ENCODE data around the gene PCDHB5. TPM values are rescaled to one million over a fixed set of nuclear protein-coding genes. Genes with fewer than 3 reads are reported as not detected.

The PCDHB5 gene
- total and polyA plus RNA-seq, 2 of the 13 experiments (the other 11 are each of a cell fraction or from before 2014, with no cell fraction given) = 0.07 to 0.08 TPM

DNA sequence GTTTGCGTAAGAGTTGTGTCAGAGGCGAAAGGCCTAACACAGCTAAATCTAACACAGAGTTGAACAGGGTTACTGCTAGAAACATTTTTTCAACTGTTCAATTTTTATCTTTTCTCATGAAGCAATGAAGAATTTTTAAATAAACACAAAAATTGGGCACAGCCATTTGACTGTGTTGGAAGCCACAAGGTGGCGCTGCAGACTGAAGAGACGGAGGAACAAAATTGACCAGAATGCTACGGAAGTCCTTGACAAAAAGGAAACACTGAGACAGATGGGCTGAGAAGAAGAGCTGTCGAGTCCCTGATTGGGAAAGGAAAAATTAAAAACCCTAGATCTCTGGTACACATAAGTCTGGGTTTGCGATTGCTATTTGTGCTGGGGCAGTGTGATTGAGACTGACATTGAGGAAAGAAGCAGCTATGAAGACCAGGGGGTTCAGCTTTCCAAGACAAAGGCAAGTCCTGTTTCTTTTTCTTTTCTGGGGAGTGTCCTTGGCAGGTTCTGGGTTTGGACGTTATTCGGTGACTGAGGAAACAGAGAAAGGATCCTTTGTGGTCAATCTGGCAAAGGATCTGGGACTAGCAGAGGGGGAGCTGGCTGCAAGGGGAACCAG, 52.0 kb downstream of the PCDHB5 start, which contains the start of gene PCDHB9 (continued):
- TF ChIP-seq, protein P1, sequence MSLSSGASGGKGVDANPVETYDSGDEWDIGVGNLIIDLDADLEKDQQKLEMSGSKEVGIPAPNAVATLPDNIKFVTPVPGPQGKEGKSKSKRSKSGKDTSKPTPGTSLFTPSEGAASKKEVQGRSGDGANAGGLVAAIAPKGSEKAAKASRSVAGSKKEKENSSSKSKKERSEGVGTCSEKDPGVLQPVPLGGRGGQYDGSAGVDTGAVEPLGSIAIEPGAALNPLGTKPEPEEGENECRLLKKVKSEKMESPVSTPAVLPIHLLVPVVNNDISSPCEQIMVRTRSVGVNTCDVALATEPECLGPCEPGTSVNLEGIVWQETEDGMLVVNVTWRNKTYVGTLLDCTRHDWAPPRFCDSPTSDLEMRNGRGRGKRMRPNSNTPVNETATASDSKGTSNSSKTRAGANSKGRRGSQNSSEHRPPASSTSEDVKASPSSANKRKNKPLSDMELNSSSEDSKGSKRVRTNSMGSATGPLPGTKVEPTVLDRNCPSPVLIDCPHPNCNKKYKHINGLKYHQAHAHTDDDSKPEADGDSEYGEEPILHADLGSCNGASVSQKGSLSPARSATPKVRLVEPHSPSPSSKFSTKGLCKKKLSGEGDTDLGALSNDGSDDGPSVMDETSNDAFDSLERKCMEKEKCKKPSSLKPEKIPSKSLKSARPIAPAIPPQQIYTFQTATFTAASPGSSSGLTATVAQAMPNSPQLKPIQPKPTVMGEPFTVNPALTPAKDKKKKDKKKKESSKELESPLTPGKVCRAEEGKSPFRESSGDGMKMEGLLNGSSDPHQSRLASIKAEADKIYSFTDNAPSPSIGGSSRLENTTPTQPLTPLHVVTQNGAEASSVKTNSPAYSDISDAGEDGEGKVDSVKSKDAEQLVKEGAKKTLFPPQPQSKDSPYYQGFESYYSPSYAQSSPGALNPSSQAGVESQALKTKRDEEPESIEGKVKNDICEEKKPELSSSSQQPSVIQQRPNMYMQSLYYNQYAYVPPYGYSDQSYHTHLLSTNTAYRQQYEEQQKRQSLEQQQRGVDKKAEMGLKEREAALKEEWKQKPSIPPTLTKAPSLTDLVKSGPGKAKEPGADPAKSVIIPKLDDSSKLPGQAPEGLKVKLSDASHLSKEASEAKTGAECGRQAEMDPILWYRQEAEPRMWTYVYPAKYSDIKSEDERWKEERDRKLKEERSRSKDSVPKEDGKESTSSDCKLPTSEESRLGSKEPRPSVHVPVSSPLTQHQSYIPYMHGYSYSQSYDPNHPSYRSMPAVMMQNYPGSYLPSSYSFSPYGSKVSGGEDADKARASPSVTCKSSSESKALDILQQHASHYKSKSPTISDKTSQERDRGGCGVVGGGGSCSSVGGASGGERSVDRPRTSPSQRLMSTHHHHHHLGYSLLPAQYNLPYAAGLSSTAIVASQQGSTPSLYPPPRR (CRISPR knock-in tag; IDR thresholded peaks at IDR 0.05; ENCODE audit: borderline replicate concordance) = no peak
- TF ChIP-seq, protein P2, sequence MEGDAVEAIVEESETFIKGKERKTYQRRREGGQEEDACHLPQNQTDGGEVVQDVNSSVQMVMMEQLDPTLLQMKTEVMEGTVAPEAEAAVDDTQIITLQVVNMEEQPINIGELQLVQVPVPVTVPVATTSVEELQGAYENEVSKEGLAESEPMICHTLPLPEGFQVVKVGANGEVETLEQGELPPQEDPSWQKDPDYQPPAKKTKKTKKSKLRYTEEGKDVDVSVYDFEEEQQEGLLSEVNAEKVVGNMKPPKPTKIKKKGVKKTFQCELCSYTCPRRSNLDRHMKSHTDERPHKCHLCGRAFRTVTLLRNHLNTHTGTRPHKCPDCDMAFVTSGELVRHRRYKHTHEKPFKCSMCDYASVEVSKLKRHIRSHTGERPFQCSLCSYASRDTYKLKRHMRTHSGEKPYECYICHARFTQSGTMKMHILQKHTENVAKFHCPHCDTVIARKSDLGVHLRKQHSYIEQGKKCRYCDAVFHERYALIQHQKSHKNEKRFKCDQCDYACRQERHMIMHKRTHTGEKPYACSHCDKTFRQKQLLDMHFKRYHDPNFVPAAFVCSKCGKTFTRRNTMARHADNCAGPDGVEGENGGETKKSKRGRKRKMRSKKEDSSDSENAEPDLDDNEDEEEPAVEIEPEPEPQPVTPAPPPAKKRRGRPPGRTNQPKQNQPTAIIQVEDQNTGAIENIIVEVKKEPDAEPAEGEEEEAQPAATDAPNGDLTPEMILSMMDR (CRISPR knock-in tag; IDR thresholded peaks at IDR 0.05) = peak; percentile 57
- peak; percentile 12; the same call in 1 of the 2 replicates for TF ChIP-seq ELF1 (CRISPR knock-in tag; IDR thresholded peaks at IDR 0.05)
- no peak for TF ChIP-seq ZNF234 (CRISPR knock-in tag; conservative IDR thresholded peaks at IDR 0.05)
- TF ChIP-seq ZNF761 (CRISPR knock-in tag; conservative IDR thresholded peaks at IDR 0.05) = no peak
- no peak for TF ChIP-seq NPAS2 (CRISPR knock-in tag; IDR thresholded peaks at IDR 0.05; ENCODE audit: borderline replicate concordance)

Other genes starting within 250 kb of the PCDHB5 start
- 0.04 TPM in 1 of 2 replicates, not detected in the other for gene PCDHAC1, start 208.9 kb upstream of the PCDHB5 start, total RNA-seq (2016; rRNA removed; fragmentation: Illumina TruSeq; extraction: Trizol)
- gene PCDHAC1, start 208.9 kb upstream of the PCDHB5 start, polyA plus RNA-seq (2011; rRNA removed) = 0.03 TPM in 1 of 2 replicates, not detected in the other
- gene PCDHAC2, start 168.7 kb upstream of the PCDHB5 start, total RNA-seq (2016; rRNA removed; fragmentation: Illumina TruSeq; extraction: Trizol) = not detected in 2 replicates
- not detected in 2 replicates for gene PCDHAC2, start 168.7 kb upstream of the PCDHB5 start, polyA plus RNA-seq (2011; rRNA removed)
- gene PCDHB1, start 83.8 kb upstream of the PCDHB5 start, total RNA-seq (2016; rRNA removed; fragmentation: Illumina TruSeq; extraction: Trizol) = not detected in 2 replicates
- not detected in 2 replicates for gene PCDHB1, start 83.8 kb upstream of the PCDHB5 start, polyA plus RNA-seq (2011; rRNA removed)
- 3.6 and 7.1 TPM in 2 replicates for gene PCDHB2, start 40.6 kb upstream of the PCDHB5 start, total RNA-seq (2016; rRNA removed; fragmentation: Illumina TruSeq; extraction: Trizol)
- 7.5 and 8.1 TPM in 2 replicates for gene PCDHB2, start 40.6 kb upstream of the PCDHB5 start, polyA plus RNA-seq (2011; rRNA removed)
- 0.27 and 0.29 TPM in 2 replicates for gene PCDHB3, start 34.7 kb upstream of the PCDHB5 start, total RNA-seq (2016; rRNA removed; fragmentation: Illumina TruSeq; extraction: Trizol)
- gene PCDHB3, start 34.7 kb upstream of the PCDHB5 start, polyA plus RNA-seq (2011; rRNA removed) = 0.25 and 0.31 TPM in 2 replicates
- 0.13 TPM in 1 of 2 replicates, not detected in the other for gene PCDHB4, start 13.4 kb upstream of the PCDHB5 start, total RNA-seq (2016; rRNA removed; fragmentation: Illumina TruSeq; extraction: Trizol)
- gene PCDHB4, start 13.4 kb upstream of the PCDHB5 start, polyA plus RNA-seq (2011; rRNA removed) = 0.08 and 0.13 TPM in 2 replicates
- gene PCDHB6, start 14.9 kb downstream of the PCDHB5 start, total RNA-seq (2016; rRNA removed; fragmentation: Illumina TruSeq; extraction: Trizol) = 0.04 TPM in 1 of 2 replicates, not detected in the other
- 0.01 TPM in 1 of 2 replicates, not detected in the other for gene PCDHB6, start 14.9 kb downstream of the PCDHB5 start, polyA plus RNA-seq (2011; rRNA removed)
- gene PCDHB7, start 37.4 kb downstream of the PCDHB5 start, total RNA-seq (2016; rRNA removed; fragmentation: Illumina TruSeq; extraction: Trizol) = 0.02 TPM in 1 of 2 replicates, not detected in the other
- gene PCDHB7, start 37.4 kb downstream of the PCDHB5 start, polyA plus RNA-seq (2011; rRNA removed) = 0.03 TPM in 1 of 2 replicates, not detected in the other
- 0.34 and 0.82 TPM in 2 replicates for gene PCDHB8, start 42.6 kb downstream of the PCDHB5 start, total RNA-seq (2016; rRNA removed; fragmentation: Illumina TruSeq; extraction: Trizol)
- gene PCDHB8, start 42.6 kb downstream of the PCDHB5 start, polyA plus RNA-seq (2011; rRNA removed) = 0.26 and 0.33 TPM in 2 replicates
- gene PCDHB16, start 47.2 kb downstream of the PCDHB5 start, total RNA-seq (2016; rRNA removed; fragmentation: Illumina TruSeq; extraction: Trizol) = 0.41 and 0.60 TPM in 2 replicates
- 0.66 and 0.89 TPM in 2 replicates for gene PCDHB16, start 47.2 kb downstream of the PCDHB5 start, polyA plus RNA-seq (2011; rRNA removed)
- gene PCDHB9, start 52.0 kb downstream of the PCDHB5 start, total RNA-seq (2016; rRNA removed; fragmentation: Illumina TruSeq; extraction: Trizol) = 0.18 TPM in 1 of 2 replicates, not detected in the other
- 0.17 and 0.33 TPM in 2 replicates for gene PCDHB9, start 52.0 kb downstream of the PCDHB5 start, polyA plus RNA-seq (2011; rRNA removed)
- gene PCDHB10, start 57.1 kb downstream of the PCDHB5 start, total RNA-seq (2016; rRNA removed; fragmentation: Illumina TruSeq; extraction: Trizol) = not detected in 2 replicates
- gene PCDHB10, start 57.1 kb downstream of the PCDHB5 start, polyA plus RNA-seq (2011; rRNA removed) = 0.05 and 0.09 TPM in 2 replicates
- 0.07 TPM in 1 of 2 replicates, not detected in the other for gene PCDHB11, start 64.4 kb downstream of the PCDHB5 start, total RNA-seq (2016; rRNA removed; fragmentation: Illumina TruSeq; extraction: Trizol)
- not detected in 2 replicates for gene PCDHB11, start 64.4 kb downstream of the PCDHB5 start, polyA plus RNA-seq (2011; rRNA removed)
- 0.04 TPM in 1 of 2 replicates, not detected in the other for gene PCDHB12, start 73.5 kb downstream of the PCDHB5 start, total RNA-seq (2016; rRNA removed; fragmentation: Illumina TruSeq; extraction: Trizol)
- 0.03 TPM in 2 replicates for gene PCDHB12, start 73.5 kb downstream of the PCDHB5 start, polyA plus RNA-seq (2011; rRNA removed)
- 0.52 and 0.80 TPM in 2 replicates for gene PCDHB13, start 78.7 kb downstream of the PCDHB5 start, total RNA-seq (2016; rRNA removed; fragmentation: Illumina TruSeq; extraction: Trizol)
- 0.57 and 0.63 TPM in 2 replicates for gene PCDHB13, start 78.7 kb downstream of the PCDHB5 start, polyA plus RNA-seq (2011; rRNA removed)
- gene PCDHB14, start 88.1 kb downstream of the PCDHB5 start, total RNA-seq (2016; rRNA removed; fragmentation: Illumina TruSeq; extraction: Trizol) = 0.32 and 0.40 TPM in 2 replicates
- 0.37 and 0.73 TPM in 2 replicates for gene PCDHB14, start 88.1 kb downstream of the PCDHB5 start, polyA plus RNA-seq (2011; rRNA removed)
- gene PCDHB15, start 110.2 kb downstream of the PCDHB5 start, total RNA-seq (2016; rRNA removed; fragmentation: Illumina TruSeq; extraction: Trizol) = 0.22 and 0.27 TPM in 2 replicates
- 0.26 and 0.48 TPM in 2 replicates for gene PCDHB15, start 110.2 kb downstream of the PCDHB5 start, polyA plus RNA-seq (2011; rRNA removed)
- 0.13 TPM in 1 of 2 replicates, not detected in the other for gene SLC25A2, start 168.8 kb downstream of the PCDHB5 start, total RNA-seq (2016; rRNA removed; fragmentation: Illumina TruSeq; extraction: Trizol)
- not detected in 2 replicates for gene SLC25A2, start 168.8 kb downstream of the PCDHB5 start, polyA plus RNA-seq (2011; rRNA removed)
- 61.5 and 96.6 TPM in 2 replicates for gene TAF7, start 185.6 kb downstream of the PCDHB5 start, total RNA-seq (2016; rRNA removed; fragmentation: Illumina TruSeq; extraction: Trizol)
- gene TAF7, start 185.6 kb downstream of the PCDHB5 start, polyA plus RNA-seq (2011; rRNA removed) = 36.5 and 41.6 TPM in 2 replicates
- 0.04 and 0.31 TPM in 2 replicates for gene PCDHGA1, start 195.3 kb downstream of the PCDHB5 start, total RNA-seq (2016; rRNA removed; fragmentation: Illumina TruSeq; extraction: Trizol)
- gene PCDHGA1, start 195.3 kb downstream of the PCDHB5 start, polyA plus RNA-seq (2011; rRNA removed) = 0.40 TPM in 2 replicates
- 0.04 TPM in 1 of 2 replicates, not detected in the other for gene PCDHGA2, start 203.6 kb downstream of the PCDHB5 start, total RNA-seq (2016; rRNA removed; fragmentation: Illumina TruSeq; extraction: Trizol)
- 0.09 and 0.11 TPM in 2 replicates for gene PCDHGA2, start 203.6 kb downstream of the PCDHB5 start, polyA plus RNA-seq (2011; rRNA removed)
- gene PCDHGA3, start 208.6 kb downstream of the PCDHB5 start, total RNA-seq (2016; rRNA removed; fragmentation: Illumina TruSeq; extraction: Trizol) = not detected in 2 replicates
- gene PCDHGA3, start 208.6 kb downstream of the PCDHB5 start, polyA plus RNA-seq (2011; rRNA removed) = 0.03 and 0.05 TPM in 2 replicates
- 0.95 and 2.6 TPM in 2 replicates for gene PCDHGB1, start 214.9 kb downstream of the PCDHB5 start, total RNA-seq (2016; rRNA removed; fragmentation: Illumina TruSeq; extraction: Trizol)
- 0.95 and 1.0 TPM in 2 replicates for gene PCDHGB1, start 214.9 kb downstream of the PCDHB5 start, polyA plus RNA-seq (2011; rRNA removed)
- 0.15 and 0.58 TPM in 2 replicates for gene PCDHGA4, start 219.8 kb downstream of the PCDHB5 start, total RNA-seq (2016; rRNA removed; fragmentation: Illumina TruSeq; extraction: Trizol)
- 0.39 and 0.49 TPM in 2 replicates for gene PCDHGA4, start 219.8 kb downstream of the PCDHB5 start, polyA plus RNA-seq (2011; rRNA removed)
- gene PCDHGB2, start 224.8 kb downstream of the PCDHB5 start, total RNA-seq (2016; rRNA removed; fragmentation: Illumina TruSeq; extraction: Trizol) = 0.64 and 0.77 TPM in 2 replicates
- 0.80 and 0.82 TPM in 2 replicates for gene PCDHGB2, start 224.8 kb downstream of the PCDHB5 start, polyA plus RNA-seq (2011; rRNA removed)
- 0.11 and 0.27 TPM in 2 replicates for gene PCDHGA5, start 229.0 kb downstream of the PCDHB5 start, total RNA-seq (2016; rRNA removed; fragmentation: Illumina TruSeq; extraction: Trizol)
- gene PCDHGA5, start 229.0 kb downstream of the PCDHB5 start, polyA plus RNA-seq (2011; rRNA removed) = 0.32 and 0.40 TPM in 2 replicates
- 0.13 and 0.40 TPM in 2 replicates for gene PCDHGB3, start 235.0 kb downstream of the PCDHB5 start, total RNA-seq (2016; rRNA removed; fragmentation: Illumina TruSeq; extraction: Trizol)
- gene PCDHGB3, start 235.0 kb downstream of the PCDHB5 start, polyA plus RNA-seq (2011; rRNA removed) = 0.44 and 0.67 TPM in 2 replicates
- 0.13 and 0.33 TPM in 2 replicates for gene PCDHGA6, start 238.7 kb downstream of the PCDHB5 start, total RNA-seq (2016; rRNA removed; fragmentation: Illumina TruSeq; extraction: Trizol)
- 0.51 and 0.54 TPM in 2 replicates for gene PCDHGA6, start 238.7 kb downstream of the PCDHB5 start, polyA plus RNA-seq (2011; rRNA removed)
- 0.17 and 0.31 TPM in 2 replicates for gene PCDHGA7, start 247.5 kb downstream of the PCDHB5 start, total RNA-seq (2016; rRNA removed; fragmentation: Illumina TruSeq; extraction: Trizol)
- gene PCDHGA7, start 247.5 kb downstream of the PCDHB5 start, polyA plus RNA-seq (2011; rRNA removed) = 0.11 and 0.13 TPM in 2 replicates